Common myeloid progenitor, CD34-positive (primary cell): Measurements from ENCODE around the gene C2orf74.

ENCODE experiments used
- CTCF ChIA-PET: fragments of 350-600 bp; sonication (Branson Sonifier 250); formaldehyde crosslinking; loops from one replicate; lab custom pipeline; 2021; ENCODE audit warnings: antibody characterized with exemption; lab: Charles Lee
- POLR2A ChIA-PET: fragments of 350-600 bp; sonication (Branson Sonifier 250); formaldehyde crosslinking; loops from one replicate; lab custom pipeline; 2021; ENCODE audit warnings: antibody characterized with exemption; lab: Charles Lee
- DNase-seq, 3 donors: peaks; one replicate each; pipeline versions ENCODE4 v3.0.0 to v3.0.0-alpha.2; 2013
- H3K27ac ChIP-seq, 2 experiments: 1 replicate in 1 of 2; 2 replicates in 1 of 2; pipeline ENCODE4 v1.7.0; 2013; ENCODE audit warnings: inconsistent platforms in 2 of 2, low read length in 2 of 2, mild to moderate bottlenecking in 2 of 2, low read depth in 1 of 2, moderate library complexity in 1 of 2; ENCODE audit not compliant: severe bottlenecking in 2 of 2, insufficient read depth in 1 of 2, poor library complexity in 1 of 2
- H3K27me3 ChIP-seq, 5 experiments: replicated peaks in 2 of 5; 1 replicate in 3 of 5; 2 replicates in 2 of 5; pipeline versions ENCODE4 v1.6.1 to v1.7.0; 2013; ENCODE audit warnings: low read length in 4 of 5, mild to moderate bottlenecking in 2 of 5, moderate library complexity in 2 of 5, inconsistent platforms in 1 of 5; ENCODE audit not compliant: insufficient read depth in 5 of 5, control insufficient read depth in 4 of 5
- H3K36me3 ChIP-seq, 4 experiments: 1 replicate in 2 of 4; 2 replicates in 2 of 4; pipeline versions ENCODE4 v1.6.1 to v1.7.0; 2013; ENCODE audit warnings: low read length in 3 of 4, control low read depth in 1 of 4, mild to moderate bottlenecking in 1 of 4; ENCODE audit not compliant: control insufficient read depth in 4 of 4, insufficient read depth in 4 of 4
- H3K4me1 ChIP-seq, 4 experiments: 1 replicate in 3 of 4; 2 replicates in 1 of 4; pipeline versions ENCODE4 v1.6.1 to v1.7.1; 2013; ENCODE audit warnings: low read length in 3 of 4, mild to moderate bottlenecking in 3 of 4, control low read depth in 1 of 4, inconsistent platforms in 1 of 4, moderate library complexity in 1 of 4; ENCODE audit not compliant: control insufficient read depth in 4 of 4, insufficient read depth in 4 of 4; ENCODE audit errors: control extremely low read depth in 1 of 4
- H3K4me3 ChIP-seq, 7 experiments: 1 replicate in 4 of 7; 2 replicates in 3 of 7; pipeline versions ENCODE4 v1.5.1 to v1.7.0; 2013; ENCODE audit warnings: mild to moderate bottlenecking in 7 of 7, low read length in 6 of 7, moderate library complexity in 6 of 7, inconsistent platforms in 2 of 7, low read depth in 2 of 7, control low read depth in 1 of 7; ENCODE audit not compliant: insufficient read depth in 4 of 7, control insufficient read depth in 1 of 7; ENCODE audit errors: extremely low read depth in 1 of 7
- H3K9me3 ChIP-seq, 5 experiments: 1 replicate in 4 of 5; 2 replicates in 1 of 5; pipeline versions ENCODE4 v1.6.1 to v1.7.1; 2013; ENCODE audit warnings: low read length in 4 of 5, mild to moderate bottlenecking in 2 of 5, inconsistent platforms in 1 of 5, low read depth in 1 of 5, moderate library complexity in 1 of 5; ENCODE audit not compliant: control insufficient read depth in 4 of 5, insufficient read depth in 2 of 5; ENCODE audit errors: control extremely low read depth in 1 of 5
- WGBS: methylation state at CpG from one replicate; pipeline ENCODE4 v1.1.5; 2013; ENCODE audit not compliant: insufficient coverage; 5-methylcytosine and 5-hydroxymethylcytosine counted together

C2orf74 gene

DNA sequence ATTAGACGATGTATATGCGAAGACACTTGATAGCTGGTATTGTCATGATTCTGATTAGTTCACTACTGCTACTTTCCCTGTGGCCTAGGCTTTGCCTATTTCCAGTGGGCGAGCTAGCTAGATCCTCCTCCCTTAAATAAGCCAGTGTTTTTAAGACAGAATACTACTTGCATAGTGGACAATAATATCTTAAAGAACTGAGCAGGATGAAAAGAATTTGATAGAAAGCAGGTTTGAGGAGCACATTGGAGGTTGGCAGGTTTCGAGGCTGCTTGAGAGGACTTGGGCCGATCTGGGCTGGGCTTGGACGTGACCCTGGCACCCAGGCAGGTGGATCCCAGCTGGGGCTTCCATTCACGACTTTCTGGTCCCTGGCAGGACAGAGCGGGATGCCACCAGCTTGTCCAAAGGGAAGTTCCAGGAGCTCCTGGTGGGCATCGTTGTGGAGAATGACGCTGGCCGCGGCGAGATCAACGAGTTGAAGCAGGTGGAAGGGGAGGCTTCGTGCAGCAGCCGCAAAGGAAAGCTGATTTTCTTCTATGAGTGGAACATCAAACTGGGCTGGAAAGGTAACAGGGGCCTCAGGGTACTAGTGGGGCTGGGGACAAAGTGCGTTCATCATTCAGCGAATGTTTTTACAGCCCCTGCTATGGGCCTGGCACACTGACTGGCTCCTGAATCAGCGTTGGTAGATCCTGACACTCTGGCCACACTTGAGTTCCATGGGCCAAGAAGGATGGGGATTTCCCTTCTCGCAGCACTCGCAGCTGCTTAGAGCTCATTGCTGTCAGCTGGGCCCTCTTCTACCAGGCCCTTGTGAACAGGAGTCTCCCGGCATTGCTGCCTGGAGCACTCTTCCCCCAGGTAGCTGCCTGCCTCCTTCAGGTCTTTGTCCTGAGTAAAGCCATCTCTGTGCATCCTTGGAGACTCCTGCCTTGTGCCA is 16.9 kb downstream of the C2orf74 start:
- CTCF ChIA-PET, result interaction anchor here (1.0 to 1.1 kb wide), 3 partner anchors 13 to 32 kb away, joined by 3 to 4 read pairs (median 3); no protein-coding TSS in a partner anchor
- Histone ChIP-seq H3K9me3 (no peaks in the 10 kb centered on the region), H3K36me3 (peaks cover 11 to 48% (median 34%) of the 10 kb centered on the region in 4 experiments), H3K4me1 (peaks cover 0 to 43% (median 34%) of the 10 kb centered on the region in 4 experiments), H3K4me3 (peak overlapping the region in 6 of 7 experiments; percentile 47 to 94 (median 80)), H3K27ac (peak overlapping the region in 1 of 2 experiments; percentile 98), H3K27me3 (no peaks in the 10 kb centered on the region)
- no peak for DNase-seq
- POLR2A ChIA-PET, result no interaction called here
- WGBS, result 97% methylated on average over 21 of the region's 22 CpGs

DNA sequence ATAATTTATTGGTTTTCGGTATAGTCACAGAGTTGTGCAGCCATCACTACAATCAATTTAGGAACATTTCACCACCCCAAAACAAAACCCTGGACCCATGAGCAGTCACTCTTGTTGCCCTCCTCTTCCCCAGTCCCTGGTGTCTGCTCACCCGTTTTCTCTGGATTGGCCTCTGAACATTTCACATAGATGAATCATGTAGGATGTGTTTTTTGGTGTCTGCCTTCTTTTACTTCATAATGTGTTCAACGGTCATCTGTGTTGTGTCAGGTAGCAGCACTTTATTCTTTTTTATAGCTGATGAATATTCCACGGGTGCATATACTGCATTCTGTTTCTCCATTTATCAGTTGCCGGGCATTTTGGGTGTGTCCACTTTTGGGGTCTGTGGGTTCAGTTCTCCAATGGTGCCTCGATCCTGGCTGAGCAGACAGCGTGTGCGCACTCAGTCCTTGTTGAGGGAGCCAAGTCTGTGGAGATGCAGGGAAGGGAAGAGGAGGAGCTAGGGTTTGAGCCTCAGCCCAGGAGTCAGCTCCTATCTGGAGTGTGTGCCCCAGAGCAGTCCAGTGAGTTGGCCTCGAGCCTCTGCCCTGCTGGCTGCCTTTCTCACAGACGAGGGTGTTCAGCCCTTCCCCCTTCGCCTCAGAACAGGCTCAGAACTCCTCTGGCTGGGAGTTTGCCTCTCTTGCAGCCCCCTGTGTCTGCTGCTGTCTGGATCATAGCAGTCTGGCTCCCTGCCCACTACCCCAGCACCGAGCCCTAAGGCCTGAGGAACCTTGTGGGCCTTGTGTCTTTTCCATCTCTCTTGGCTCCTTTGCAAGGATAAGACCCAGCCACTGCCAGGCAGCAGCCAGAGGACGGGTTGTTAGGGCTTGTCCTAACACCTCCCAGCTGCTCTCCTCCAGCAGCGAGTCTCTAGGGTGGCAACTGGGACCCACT is 18.0 kb downstream of the C2orf74 start:
- Histone ChIP-seq H3K36me3 (peaks cover 20 to 59% (median 43%) of the 10 kb centered on the region in 4 experiments), H3K27me3 (no peaks in the 10 kb centered on the region), H3K27ac (no peak overlapping the region), H3K4me1 (peaks cover 0 to 43% (median 34%) of the 10 kb centered on the region in 4 experiments), H3K9me3 (no peaks in the 10 kb centered on the region), H3K4me3 (no peak overlapping the region)
- peak in 1 of 3 donors; percentile 10 for DNase-seq
- ChIA-PET CTCF (interaction anchor here (0.8 kb wide), 1 partner anchor 8 kb away, joined by 3 read pairs; no protein-coding TSS in a partner anchor), POLR2A (no interaction called here)
- 86% methylated on average over 10 of the region's 14 CpGs for WGBS

DNA sequence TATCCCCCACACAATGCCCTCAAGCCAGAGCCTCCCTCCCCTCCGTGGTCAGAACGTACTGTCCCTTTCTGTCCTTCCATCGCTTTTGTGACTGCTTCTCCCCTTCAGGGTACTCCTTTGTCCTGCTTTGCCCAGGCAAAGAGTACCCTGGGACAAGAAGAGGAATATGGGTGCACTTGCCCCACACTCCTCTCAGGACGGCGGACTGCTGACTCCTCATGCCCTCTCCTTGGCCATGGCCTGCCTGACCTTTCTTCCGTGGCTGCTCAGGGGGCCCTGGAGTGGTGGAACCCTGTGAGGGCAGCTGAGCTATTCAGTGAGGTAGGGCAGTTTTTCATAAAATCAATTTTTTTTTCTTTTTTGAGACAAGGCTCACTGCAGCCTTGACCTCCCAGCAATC is 18.7 kb downstream of the C2orf74 start:
- DNase-seq, result no peak
- H3K9me3 ChIP-seq, result no peaks in the 10 kb centered on the region
- peaks cover 0 to 43% (median 34%) of the 10 kb centered on the region in 4 experiments for H3K4me1 ChIP-seq
- no peaks in the 10 kb centered on the region for H3K27me3 ChIP-seq
- no peak overlapping the region for H3K27ac ChIP-seq
- H3K4me3 ChIP-seq, result no peak overlapping the region
- H3K36me3 ChIP-seq, result peaks cover 25 to 66% (median 50%) of the 10 kb centered on the region in 4 experiments
- ChIA-PET POLR2A (no interaction called here), CTCF (no interaction called here)
- 100% methylated on average over 3 of the region's 6 CpGs for WGBS

DNA sequence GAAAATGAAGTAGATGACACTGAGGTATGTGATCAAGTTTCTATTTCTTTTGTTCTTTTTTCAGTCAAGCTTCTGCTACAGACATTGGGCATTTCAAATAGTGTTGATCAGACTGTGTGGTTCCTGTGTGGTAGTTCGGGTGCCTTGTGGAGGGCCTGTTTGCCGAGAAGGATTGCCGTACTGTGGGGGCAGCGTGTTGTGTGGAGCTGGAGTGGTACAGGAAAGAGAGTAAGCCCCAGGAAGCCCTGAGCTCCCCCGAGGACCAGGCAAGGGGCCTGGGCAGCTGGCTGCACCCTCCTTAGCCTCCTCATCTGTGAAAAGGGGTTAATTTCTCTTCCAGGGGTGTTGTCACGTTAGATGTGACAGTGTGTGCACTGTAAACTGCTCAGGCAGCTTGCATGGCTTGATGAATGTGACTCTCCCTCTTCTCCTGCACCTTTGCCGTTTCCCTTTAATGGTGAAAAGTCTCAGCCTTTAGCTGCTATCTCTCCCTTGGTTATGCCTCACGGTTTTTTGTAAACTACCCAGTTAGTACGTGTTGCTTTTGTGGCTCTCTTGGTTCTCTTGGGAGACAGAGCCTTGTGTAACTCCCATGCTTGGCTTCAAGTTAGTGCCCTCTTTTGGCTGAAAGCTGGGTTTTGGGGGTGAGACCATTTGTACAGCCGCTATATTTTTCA is 19.5 kb downstream of the C2orf74 start:
- CTCF ChIA-PET, result no interaction called here
- 99% methylated on average over 8 of the region's 10 CpGs for WGBS

DNA sequence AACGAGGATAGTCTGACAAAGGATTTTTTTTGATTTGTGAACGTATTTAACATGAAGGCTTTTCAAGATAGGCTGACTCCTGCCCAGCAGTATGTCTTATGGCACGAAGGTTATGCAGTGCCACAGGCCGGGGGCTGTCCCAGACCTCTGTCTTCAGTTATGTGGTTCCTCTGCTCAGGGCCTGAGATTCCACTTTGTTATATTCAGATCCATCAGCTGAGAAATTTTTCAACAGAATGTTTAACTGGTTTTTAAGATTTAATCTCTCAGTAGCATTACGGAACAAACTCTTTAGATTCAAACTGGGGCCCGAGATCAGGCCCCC is 20.0 kb downstream of the C2orf74 start:
- H3K27ac ChIP-seq, result peak overlapping the region in 1 of 2 experiments; percentile 17
- ChIA-PET POLR2A (no interaction called here), CTCF (no interaction called here)
- no peak for DNase-seq
- H3K4me3 ChIP-seq, result no peak overlapping the region
- H3K36me3 ChIP-seq, result peaks cover 34 to 79% (median 57%) of the 10 kb centered on the region in 4 experiments
- no peaks in the 10 kb centered on the region for H3K9me3 ChIP-seq
- H3K4me1 ChIP-seq, result peaks cover 0 to 34% (median 26%) of the 10 kb centered on the region in 4 experiments
- H3K27me3 ChIP-seq, result no peaks in the 10 kb centered on the region
- WGBS, result 94% methylated on average over 6 of the region's 6 CpGs

More for the DNA sequence above, 19.5 kb downstream of the C2orf74 start:
- peak overlapping the region in 1 of 2 experiments; percentile 16 for H3K27ac ChIP-seq
- H3K27me3 ChIP-seq, result no peaks in the 10 kb centered on the region
- H3K4me3 ChIP-seq, result no peak overlapping the region
- POLR2A ChIA-PET, result no interaction called here
- H3K9me3 ChIP-seq, result no peaks in the 10 kb centered on the region
- peaks cover 31 to 74% (median 54%) of the 10 kb centered on the region in 4 experiments for H3K36me3 ChIP-seq
- no peak for DNase-seq
- peaks cover 0 to 38% (median 30%) of the 10 kb centered on the region in 4 experiments for H3K4me1 ChIP-seq

DNA sequence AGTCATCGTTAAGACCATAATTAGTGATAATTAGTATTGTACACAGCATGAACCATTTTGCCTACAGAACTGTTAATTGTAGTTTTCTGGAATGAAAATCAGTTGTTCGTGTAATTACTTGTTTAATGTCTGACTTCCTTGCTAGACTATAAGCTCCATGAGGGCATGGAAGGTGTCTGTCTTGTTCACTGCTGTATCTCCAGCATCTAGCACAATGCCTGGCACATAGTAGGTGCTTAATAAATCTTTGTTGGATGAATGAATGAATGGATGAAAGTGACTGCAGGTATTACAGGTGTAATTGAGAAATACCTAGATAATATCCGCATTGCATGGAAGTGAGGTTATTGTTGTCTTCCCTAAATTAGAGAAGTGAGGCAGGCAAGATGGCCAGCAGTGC is 21.8 kb downstream of the C2orf74 start:
- Histone ChIP-seq H3K9me3 (no peaks in the 10 kb centered on the region), H3K27ac (no peak overlapping the region), H3K27me3 (no peaks in the 10 kb centered on the region), H3K4me1 (peaks cover 0 to 22% (median 16%) of the 10 kb centered on the region in 4 experiments), H3K4me3 (no peak overlapping the region), H3K36me3 (peaks cover 41 to 95% (median 70%) of the 10 kb centered on the region in 4 experiments)
- ChIA-PET CTCF (no interaction called here), POLR2A (no interaction called here)
- no peak for DNase-seq
- 86% methylated on average over 1 of the region's 3 CpGs for WGBS
